ENCODE results near the gene DSPP. TPM values are rescaled to one million over a fixed set of nuclear protein-coding genes. Genes with fewer than 3 reads are reported as not detected.

The DSPP gene
- total RNA-seq, 2 experiments from 2014 or later = not detected

- DNase-seq (ENCODE audit: low spot score) = no peak
- H3K36me3 ChIP-seq (ENCODE audit: insufficient read depth, low read length) = no peaks in the 10 kb centered on the region
- no peak overlapping the region for H2AFZ ChIP-seq (ENCODE audit: low read length)
- H3K4me2 ChIP-seq (ENCODE audit: low read length) = no peak overlapping the region
- H4K20me1 ChIP-seq (ENCODE audit: insufficient read depth, low read length) = no peaks in the 10 kb centered on the region
- POLR2A ChIA-PET = interaction anchor here (1.1 kb wide), 2 partner anchors 825 to 1376 kb away, joined by 3 read pairs; no protein-coding TSS in a partner anchor
- BruUV-seq (replicated peaks) = no TSS peak
- H3K4me3 ChIP-seq (ENCODE audit: low read depth, low read length, poor library complexity, severe bottlenecking) = no peak overlapping the region
- intact Hi-C loops (cut with micrococcal nuclease; ENCODE audit: unreplicated experiment) = no loop called here
- CTCF ChIA-PET (ENCODE audit: unreplicated experiment) = no interaction called here
- H3K27ac ChIP-seq (ENCODE audit: low read depth, low read length, poor library complexity, severe bottlenecking) = no peak overlapping the region
- no peaks in the 10 kb centered on the region for H3K9me2 ChIP-seq (ENCODE audit: insufficient read depth, low read length)
- TF ChIP-seq CTCF (conservative IDR thresholded peaks at IDR 0.05; ENCODE audit: low read length) (no peak), EZH2phosphoT487 (IDR thresholded peaks at IDR 0.05; ENCODE audit: borderline replicate concordance, low read depth, low read length) (no peak)
- H3K9me3 ChIP-seq (ENCODE audit: low read length) = no peaks in the 10 kb centered on the region
- H3K4me1 ChIP-seq (ENCODE audit: insufficient read depth, low read length, poor library complexity, severe bottlenecking) = no peaks in the 10 kb centered on the region
- H3K79me2 ChIP-seq (ENCODE audit: insufficient read depth, low read depth, low read length) = no peaks in the 10 kb centered on the region
These were observed 14.0 kb downstream of the DSPP start for GRCh38 chr4:87622303-87622702.

- Histone ChIP-seq H4K20me1 (ENCODE audit: insufficient read depth, low read length) (no peaks in the 10 kb centered on the region), H3K4me3 (ENCODE audit: low read depth, low read length, poor library complexity, severe bottlenecking) (no peak overlapping the region), H3K79me2 (ENCODE audit: insufficient read depth, low read depth, low read length) (no peaks in the 10 kb centered on the region), H3K36me3 (ENCODE audit: insufficient read depth, low read length) (no peaks in the 10 kb centered on the region), H3K9me2 (ENCODE audit: insufficient read depth, low read length) (no peaks in the 10 kb centered on the region), H3K4me2 (ENCODE audit: low read length) (no peak overlapping the region), H2AFZ (ENCODE audit: low read length) (no peak overlapping the region), H3K9me3 (ENCODE audit: low read length) (no peaks in the 10 kb centered on the region), H3K27ac (ENCODE audit: low read depth, low read length, poor library complexity, severe bottlenecking) (no peak overlapping the region), H3K4me1 (ENCODE audit: insufficient read depth, low read length, poor library complexity, severe bottlenecking) (no peaks in the 10 kb centered on the region)
- TF ChIP-seq EZH2phosphoT487 (IDR thresholded peaks at IDR 0.05; ENCODE audit: borderline replicate concordance, low read depth, low read length) (no peak), CTCF (conservative IDR thresholded peaks at IDR 0.05; ENCODE audit: low read length) (no peak)
- no peak for DNase-seq (ENCODE audit: low spot score)
- intact Hi-C loops (cut with micrococcal nuclease; ENCODE audit: unreplicated experiment) = no loop called here
- ChIA-PET POLR2A (interaction anchor here (0.6 kb wide), 1 partner anchor 20 kb away, joined by 4 read pairs; no protein-coding TSS in a partner anchor), CTCF (ENCODE audit: unreplicated experiment) (no interaction called here)
- BruUV-seq (replicated peaks) = no TSS peak
These were observed 16.4 kb downstream of the DSPP start for GRCh38 chr4:87624698-87625097.

GRCh38 chr4:87631668-87632067 is 23.3 kb downstream of the DSPP start:
- CTCF ChIA-PET (ENCODE audit: unreplicated experiment) = no interaction called here
- DNase-seq (ENCODE audit: low spot score) = no peak
- Histone ChIP-seq H4K20me1 (ENCODE audit: insufficient read depth, low read length) (no peaks in the 10 kb centered on the region), H3K4me1 (ENCODE audit: insufficient read depth, low read length, poor library complexity, severe bottlenecking) (no peaks in the 10 kb centered on the region), H3K27ac (ENCODE audit: low read depth, low read length, poor library complexity, severe bottlenecking) (no peak overlapping the region), H3K9me2 (ENCODE audit: insufficient read depth, low read length) (no peaks in the 10 kb centered on the region), H3K4me2 (ENCODE audit: low read length) (no peak overlapping the region), H3K36me3 (ENCODE audit: insufficient read depth, low read length) (no peaks in the 10 kb centered on the region), H3K9me3 (ENCODE audit: low read length) (no peaks in the 10 kb centered on the region), H2AFZ (ENCODE audit: low read length) (no peak overlapping the region), H3K79me2 (ENCODE audit: insufficient read depth, low read depth, low read length) (no peaks in the 10 kb centered on the region), H3K4me3 (ENCODE audit: low read depth, low read length, poor library complexity, severe bottlenecking) (no peak overlapping the region)
- TF ChIP-seq EZH2phosphoT487 (IDR thresholded peaks at IDR 0.05; ENCODE audit: borderline replicate concordance, low read depth, low read length) (no peak), CTCF (conservative IDR thresholded peaks at IDR 0.05; ENCODE audit: low read length) (no peak)
- BruUV-seq (replicated peaks) = no TSS peak
- POLR2A ChIA-PET = interaction anchor here (1.2 kb wide), 1 partner anchor 35 kb away, joined by 3 read pairs; no protein-coding TSS in a partner anchor
- intact Hi-C loops (cut with micrococcal nuclease; ENCODE audit: unreplicated experiment) = no loop called here

Data from OCI-LY7 (cell line).